ENCODE measurements around the gene HAUS7.

The HAUS7 gene

DNA sequence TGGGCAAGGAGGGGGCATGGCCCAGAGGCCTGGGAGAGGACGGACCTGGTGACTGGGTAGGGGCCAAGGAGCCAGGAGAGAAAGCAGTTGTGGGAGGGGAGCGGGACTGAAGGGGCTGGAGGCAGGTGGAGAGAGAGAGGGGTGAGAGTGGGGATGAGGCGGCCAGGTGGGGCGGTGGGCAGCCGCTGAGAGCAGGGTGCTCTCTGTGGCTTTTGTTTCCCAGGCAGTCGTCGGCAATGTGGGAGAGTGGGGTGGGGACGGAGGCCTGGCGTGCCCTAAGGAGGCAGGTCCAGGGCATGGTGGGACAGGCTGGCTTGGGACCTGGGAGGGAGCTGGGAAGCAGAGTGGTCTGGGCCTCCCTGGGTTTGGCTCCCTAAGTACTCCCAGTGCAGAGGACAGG lies 43.9 kb upstream of the HAUS7 start:
- TF ChIP-seq, protein P1, sequence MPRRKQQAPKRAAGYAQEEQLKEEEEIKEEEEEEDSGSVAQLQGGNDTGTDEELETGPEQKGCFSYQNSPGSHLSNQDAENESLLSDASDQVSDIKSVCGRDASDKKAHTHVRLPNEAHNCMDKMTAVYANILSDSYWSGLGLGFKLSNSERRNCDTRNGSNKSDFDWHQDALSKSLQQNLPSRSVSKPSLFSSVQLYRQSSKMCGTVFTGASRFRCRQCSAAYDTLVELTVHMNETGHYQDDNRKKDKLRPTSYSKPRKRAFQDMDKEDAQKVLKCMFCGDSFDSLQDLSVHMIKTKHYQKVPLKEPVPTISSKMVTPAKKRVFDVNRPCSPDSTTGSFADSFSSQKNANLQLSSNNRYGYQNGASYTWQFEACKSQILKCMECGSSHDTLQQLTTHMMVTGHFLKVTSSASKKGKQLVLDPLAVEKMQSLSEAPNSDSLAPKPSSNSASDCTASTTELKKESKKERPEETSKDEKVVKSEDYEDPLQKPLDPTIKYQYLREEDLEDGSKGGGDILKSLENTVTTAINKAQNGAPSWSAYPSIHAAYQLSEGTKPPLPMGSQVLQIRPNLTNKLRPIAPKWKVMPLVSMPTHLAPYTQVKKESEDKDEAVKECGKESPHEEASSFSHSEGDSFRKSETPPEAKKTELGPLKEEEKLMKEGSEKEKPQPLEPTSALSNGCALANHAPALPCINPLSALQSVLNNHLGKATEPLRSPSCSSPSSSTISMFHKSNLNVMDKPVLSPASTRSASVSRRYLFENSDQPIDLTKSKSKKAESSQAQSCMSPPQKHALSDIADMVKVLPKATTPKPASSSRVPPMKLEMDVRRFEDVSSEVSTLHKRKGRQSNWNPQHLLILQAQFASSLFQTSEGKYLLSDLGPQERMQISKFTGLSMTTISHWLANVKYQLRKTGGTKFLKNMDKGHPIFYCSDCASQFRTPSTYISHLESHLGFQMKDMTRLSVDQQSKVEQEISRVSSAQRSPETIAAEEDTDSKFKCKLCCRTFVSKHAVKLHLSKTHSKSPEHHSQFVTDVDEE (CRISPR knock-in tag; IDR thresholded peaks at IDR 0.05), result no peak
- no peak for TF ChIP-seq ISL1 (CRISPR knock-in tag; IDR thresholded peaks at IDR 0.05)
- no peak for ATAC-seq

DNA sequence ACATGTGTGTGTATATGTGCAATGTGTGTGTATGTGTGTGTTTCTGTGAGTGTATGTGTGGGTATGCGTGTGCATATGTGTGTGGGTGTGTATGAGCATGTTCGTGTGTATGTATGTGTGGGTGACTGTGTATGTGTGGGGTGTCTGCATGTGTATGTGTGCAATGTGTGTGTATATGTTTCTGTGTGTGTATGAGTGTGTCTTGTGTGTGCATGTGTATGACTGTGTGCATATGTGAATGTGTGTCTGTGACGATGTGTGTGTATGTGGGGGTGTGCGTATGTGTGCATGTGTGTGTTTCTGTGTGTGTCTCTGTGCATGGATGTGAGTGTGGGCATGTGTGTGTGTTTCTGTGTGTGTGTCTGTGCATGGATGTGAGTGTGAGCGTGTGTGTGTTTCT lies 42.9 kb upstream of the HAUS7 start:
- no peak for TF ChIP-seq ZNF70 (CRISPR knock-in tag; IDR thresholded peaks at IDR 0.05)
- TF ChIP-seq, protein P1 (CRISPR knock-in tag; IDR thresholded peaks at IDR 0.05), result no peak
- TF ChIP-seq, protein P2, sequence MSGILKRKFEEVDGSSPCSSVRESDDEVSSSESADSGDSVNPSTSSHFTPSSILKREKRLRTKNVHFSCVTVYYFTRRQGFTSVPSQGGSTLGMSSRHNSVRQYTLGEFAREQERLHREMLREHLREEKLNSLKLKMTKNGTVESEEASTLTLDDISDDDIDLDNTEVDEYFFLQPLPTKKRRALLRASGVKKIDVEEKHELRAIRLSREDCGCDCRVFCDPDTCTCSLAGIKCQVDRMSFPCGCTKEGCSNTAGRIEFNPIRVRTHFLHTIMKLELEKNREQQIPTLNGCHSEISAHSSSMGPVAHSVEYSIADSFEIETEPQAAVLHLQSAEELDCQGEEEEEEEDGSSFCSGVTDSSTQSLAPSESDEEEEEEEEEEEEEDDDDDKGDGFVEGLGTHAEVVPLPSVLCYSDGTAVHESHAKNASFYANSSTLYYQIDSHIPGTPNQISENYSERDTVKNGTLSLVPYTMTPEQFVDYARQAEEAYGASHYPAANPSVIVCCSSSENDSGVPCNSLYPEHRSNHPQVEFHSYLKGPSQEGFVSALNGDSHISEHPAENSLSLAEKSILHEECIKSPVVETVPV (CRISPR knock-in tag; IDR thresholded peaks at IDR 0.05), result no peak
- ATAC-seq, result no peak

DNA sequence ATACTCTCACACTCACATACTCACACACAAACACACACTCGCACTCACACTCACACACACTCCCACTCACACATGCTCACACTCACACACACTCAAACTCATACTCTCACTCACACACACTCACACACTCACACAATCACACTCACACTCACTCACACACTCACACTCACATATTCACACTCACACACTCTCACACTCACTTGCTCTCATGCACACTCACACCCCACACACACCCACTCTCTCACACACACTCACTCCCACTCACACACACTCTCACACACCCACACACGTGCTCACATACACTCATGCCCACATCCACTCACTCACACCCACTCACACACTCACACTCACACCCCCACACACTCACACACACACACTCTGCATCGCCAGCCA lies 42.1 kb upstream of the HAUS7 start:
- TF ChIP-seq ARNTL (CRISPR knock-in tag; IDR thresholded peaks at IDR 0.05; ENCODE audit: borderline replicate concordance, low read depth), result no peak
- no peak for TF ChIP-seq SNAI2 (CRISPR knock-in tag; IDR thresholded peaks at IDR 0.05)
- no peak for TF ChIP-seq TOX (CRISPR knock-in tag; IDR thresholded peaks at IDR 0.05; ENCODE audit: borderline replicate concordance)
- TF ChIP-seq, protein P1 (CRISPR knock-in tag; IDR thresholded peaks at IDR 0.05), result no peak
- no peak for TF ChIP-seq ZNF70 (CRISPR knock-in tag; IDR thresholded peaks at IDR 0.05)
- no peak for TF ChIP-seq CSDC2 (CRISPR knock-in tag; IDR thresholded peaks at IDR 0.05)
- TF ChIP-seq ISL1 (CRISPR knock-in tag; IDR thresholded peaks at IDR 0.05), result no peak
- no peak for TF ChIP-seq ZNF8 (CRISPR knock-in tag; IDR thresholded peaks at IDR 0.05)
- TF ChIP-seq PPARA (CRISPR knock-in tag; IDR thresholded peaks at IDR 0.05; ENCODE audit: borderline replicate concordance), result no peak
- TF ChIP-seq TCF4 (CRISPR knock-in tag; IDR thresholded peaks at IDR 0.05; ENCODE audit: borderline replicate concordance), result no peak
- TF ChIP-seq RARB (CRISPR knock-in tag; IDR thresholded peaks at IDR 0.05), result no peak
- TF ChIP-seq, protein P3, sequence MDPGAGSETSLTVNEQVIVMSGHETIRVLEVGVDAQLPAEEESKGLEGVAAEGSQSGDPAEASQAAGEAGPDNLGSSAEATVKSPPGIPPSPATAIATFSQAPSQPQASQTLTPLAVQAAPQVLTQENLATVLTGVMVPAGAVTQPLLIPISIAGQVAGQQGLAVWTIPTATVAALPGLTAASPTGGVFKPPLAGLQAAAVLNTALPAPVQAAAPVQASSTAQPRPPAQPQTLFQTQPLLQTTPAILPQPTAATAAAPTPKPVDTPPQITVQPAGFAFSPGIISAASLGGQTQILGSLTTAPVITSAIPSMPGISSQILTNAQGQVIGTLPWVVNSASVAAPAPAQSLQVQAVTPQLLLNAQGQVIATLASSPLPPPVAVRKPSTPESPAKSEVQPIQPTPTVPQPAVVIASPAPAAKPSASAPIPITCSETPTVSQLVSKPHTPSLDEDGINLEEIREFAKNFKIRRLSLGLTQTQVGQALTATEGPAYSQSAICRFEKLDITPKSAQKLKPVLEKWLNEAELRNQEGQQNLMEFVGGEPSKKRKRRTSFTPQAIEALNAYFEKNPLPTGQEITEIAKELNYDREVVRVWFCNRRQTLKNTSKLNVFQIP (CRISPR knock-in tag; IDR thresholded peaks at IDR 0.05; ENCODE audit: borderline replicate concordance, low read depth), result no peak
- TF ChIP-seq ZFP30 (CRISPR knock-in tag; IDR thresholded peaks at IDR 0.05), result no peak
- TF ChIP-seq ZNF565 (CRISPR knock-in tag; conservative IDR thresholded peaks at IDR 0.05; ENCODE audit: low read depth), result no peak
- TF ChIP-seq ESRRG (CRISPR knock-in tag; IDR thresholded peaks at IDR 0.05), result no peak
- TF ChIP-seq ZC3H10 (CRISPR knock-in tag; IDR thresholded peaks at IDR 0.05), result no peak
- no peak for TF ChIP-seq GLIS3 (CRISPR knock-in tag; IDR thresholded peaks at IDR 0.05)
- no peak for ATAC-seq
